Type B pancreatic cell (in vitro differentiated cells): ENCODE results near the gene GOLGA7B. TPM values are rescaled to one million over a fixed set of nuclear protein-coding genes. Genes with fewer than 3 reads are reported as not detected.

Source experiments
- DNase-seq: peaks from one replicate; pipeline ENCODE4 v3.0.0; 2021; ENCODE audit warnings: mixed read lengths; ENCODE audit not compliant: unreplicated experiment; ENCODE audit errors: extremely low spot score
- H3K27ac Mint-ChIP-seq: 2 replicates; pipeline ENCODE4 v1.8.0; 2021; ENCODE audit warnings: mild to moderate bottlenecking, mixed read lengths
- H3K27me3 Mint-ChIP-seq: 2 replicates; pipeline ENCODE4 v1.8.0; 2021; ENCODE audit warnings: mixed read lengths
- H3K36me3 Mint-ChIP-seq: 2 replicates; pipeline ENCODE4 v1.8.0; 2021; ENCODE audit warnings: mixed read lengths
- H3K4me1 Mint-ChIP-seq: one replicate; pipeline ENCODE4 v1.8.0; 2021; ENCODE audit warnings: mixed read lengths; ENCODE audit not compliant: unreplicated experiment
- H3K4me3 Mint-ChIP-seq: 2 replicates; pipeline ENCODE4 v1.8.0; 2021; ENCODE audit warnings: mild to moderate bottlenecking, mixed read lengths
- H3K9me3 Mint-ChIP-seq: 2 replicates; pipeline ENCODE4 v1.8.0; 2021; ENCODE audit warnings: mixed read lengths
- CTCF ChIP-seq: fragments of 200-600 bp; sonication (generic); conservative IDR thresholded peaks from 2 replicates; pipeline ENCODE4 v1.5.0; 2021; ENCODE audit warnings: antibody characterized with exemption, mild to moderate bottlenecking
- total RNA-seq: library from RNA; stranded (reverse); gene quantifications from 2 replicates; pipeline ENCODE4 v1.2.1, GENCODE V29; 2021; ENCODE audit warnings: low replicate concordance

GOLGA7B gene
- total RNA-seq, 1 donor from 2014 or later = 0.41 TPM

GRCh38 chr10:97904018-97904381 lies 54.4 kb downstream of the GOLGA7B start:
- no peak for TF ChIP-seq CTCF
- Mint-ChIP-seq H3K4me3 (no peak overlapping the region), H3K27ac (no peak overlapping the region), H3K27me3 (peaks cover 41% of the 10 kb centered on the region), H3K9me3 (no peaks in the 10 kb centered on the region), H3K36me3 (no peaks in the 10 kb centered on the region), H3K4me1 (no peaks in the 10 kb centered on the region)
- no peak for DNase-seq

- Mint-ChIP-seq H3K27ac (no peak overlapping the region), H3K9me3 (no peaks in the 10 kb centered on the region), H3K4me3 (no peak overlapping the region), H3K4me1 (no peaks in the 10 kb centered on the region), H3K36me3 (no peaks in the 10 kb centered on the region), H3K27me3 (peaks cover 47% of the 10 kb centered on the region)
- no peak for TF ChIP-seq CTCF
- DNase-seq = no peak
Measured at GRCh38 chr10:97904576-97904975, 54.9 kb downstream of the GOLGA7B start.

- Mint-ChIP-seq H3K4me1 (no peaks in the 10 kb centered on the region), H3K36me3 (no peaks in the 10 kb centered on the region), H3K27me3 (peaks cover 54% of the 10 kb centered on the region), H3K9me3 (no peaks in the 10 kb centered on the region), H3K27ac (no peak overlapping the region), H3K4me3 (no peak overlapping the region)
- DNase-seq = no peak
- TF ChIP-seq CTCF = no peak
Measured at GRCh38 chr10:97905276-97905675, 55.6 kb downstream of the GOLGA7B start.

- Mint-ChIP-seq H3K4me1 (no peaks in the 10 kb centered on the region), H3K27ac (no peak overlapping the region), H3K4me3 (no peak overlapping the region), H3K27me3 (peaks cover 60% of the 10 kb centered on the region), H3K9me3 (no peaks in the 10 kb centered on the region), H3K36me3 (no peaks in the 10 kb centered on the region)
- no peak for TF ChIP-seq CTCF
- no peak for DNase-seq
Measured at GRCh38 chr10:97907211-97907610, 57.6 kb downstream of the GOLGA7B start.

- Mint-ChIP-seq H3K4me1 (no peaks in the 10 kb centered on the region), H3K36me3 (no peaks in the 10 kb centered on the region), H3K27me3 (peaks cover 61% of the 10 kb centered on the region), H3K4me3 (no peak overlapping the region), H3K27ac (no peak overlapping the region), H3K9me3 (no peaks in the 10 kb centered on the region)
- TF ChIP-seq CTCF = no peak
- no peak for DNase-seq
Measured at GRCh38 chr10:97907830-97908229, 58.2 kb downstream of the GOLGA7B start.

GRCh38 chr10:97910661-97911060 lies 61.0 kb downstream of the GOLGA7B start:
- Mint-ChIP-seq H3K4me3 (no peak overlapping the region), H3K4me1 (no peaks in the 10 kb centered on the region), H3K9me3 (no peaks in the 10 kb centered on the region), H3K27ac (no peak overlapping the region), H3K27me3 (peaks cover 58% of the 10 kb centered on the region), H3K36me3 (no peaks in the 10 kb centered on the region)
- TF ChIP-seq CTCF = no peak
- DNase-seq = no peak
